Nephron (organoid): ENCODE measurements around the gene GRM5.

ENCODE experiments used
- H3K27ac Mint-ChIP-seq, 3 experiments: 2 replicates each; pipeline ENCODE4 v1.8.0; 2020; ENCODE audit warnings: mixed read lengths in 3 of 3, mild to moderate bottlenecking in 2 of 3, moderate library complexity in 1 of 3
- H3K27me3 Mint-ChIP-seq: 2 replicates; pipeline ENCODE4 v1.8.0; 2021; ENCODE audit warnings: low read depth, mild to moderate bottlenecking, moderate library complexity, mixed read lengths
- H3K36me3 Mint-ChIP-seq: 2 replicates; pipeline ENCODE4 v1.8.0; 2020; ENCODE audit warnings: low read depth, mixed read lengths
- H3K4me1 Mint-ChIP-seq: 2 replicates; pipeline ENCODE4 v1.8.0; 2020; ENCODE audit warnings: mixed read lengths
- H3K4me3 Mint-ChIP-seq, 3 experiments: 2 replicates each; pipeline ENCODE4 v1.8.0; 2020; ENCODE audit warnings: mild to moderate bottlenecking in 3 of 3, mixed read lengths in 3 of 3, moderate library complexity in 2 of 3
- H3K9me3 Mint-ChIP-seq: 2 replicates; pipeline ENCODE4 v1.8.0; 2020; ENCODE audit warnings: mixed read lengths
- CTCF ChIP-seq, 3 experiments: fragments of 200-600 bp; sonication (generic); IDR thresholded peaks; one replicate each; pipeline ENCODE4 v1.5.0; 2021; ENCODE audit warnings: antibody characterized with exemption in 3 of 3; ENCODE audit not compliant: unreplicated experiment in 3 of 3

The GRM5 gene

GRCh38 chr11:88819616-88820015 lies 246.2 kb downstream of the GRM5 start:
- Mint-ChIP-seq H3K4me3 (no peak overlapping the region), H3K36me3 (no peaks in the 10 kb centered on the region), H3K9me3 (no peaks in the 10 kb centered on the region), H3K4me1 (peaks cover 4% of the 10 kb centered on the region), H3K27me3 (no peaks in the 10 kb centered on the region), H3K27ac (no peak overlapping the region)
- no peak for TF ChIP-seq CTCF (IDR thresholded peaks at IDR 0.05; ENCODE audit: unreplicated experiment in 3 of 3)

GRCh38 chr11:88818978-88819377 lies 246.8 kb downstream of the GRM5 start:
- peaks cover 4% of the 10 kb centered on the region for H3K4me1 Mint-ChIP-seq
- no peaks in the 10 kb centered on the region for H3K9me3 Mint-ChIP-seq
- H3K27me3 Mint-ChIP-seq = no peaks in the 10 kb centered on the region

DNA sequence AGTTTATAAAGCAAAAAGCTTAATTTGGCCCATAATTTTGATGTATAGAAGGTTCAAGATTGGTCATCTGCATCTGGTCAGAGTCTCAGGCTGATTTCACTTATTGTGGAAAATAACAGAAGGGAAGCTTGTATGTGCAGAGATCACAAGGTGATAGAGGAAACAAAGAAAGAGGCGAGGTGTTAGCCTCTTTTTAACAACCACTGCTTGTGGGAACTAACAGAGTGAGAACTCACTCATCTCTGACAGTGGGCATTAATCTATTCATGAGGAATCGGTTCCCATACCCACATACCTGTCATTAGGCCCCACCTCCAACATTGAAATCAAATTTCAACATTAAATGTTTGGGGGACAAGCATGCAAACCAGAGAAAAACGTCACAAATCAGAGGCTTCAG lies 250.3 kb downstream of the GRM5 start:
- Mint-ChIP-seq H3K27me3 (no peaks in the 10 kb centered on the region), H3K36me3 (no peaks in the 10 kb centered on the region), H3K4me3 (no peak overlapping the region), H3K27ac (no peak overlapping the region), H3K4me1 (no peaks in the 10 kb centered on the region), H3K9me3 (no peaks in the 10 kb centered on the region)
- no peak for TF ChIP-seq CTCF (IDR thresholded peaks at IDR 0.05; ENCODE audit: unreplicated experiment in 3 of 3)

More at GRCh38 chr11:88818978-88819377, 246.8 kb downstream of the GRM5 start:
- Mint-ChIP-seq H3K27ac (no peak overlapping the region), H3K36me3 (no peaks in the 10 kb centered on the region), H3K4me3 (no peak overlapping the region)
- no peak for TF ChIP-seq CTCF (IDR thresholded peaks at IDR 0.05; ENCODE audit: unreplicated experiment in 3 of 3)

DNA sequence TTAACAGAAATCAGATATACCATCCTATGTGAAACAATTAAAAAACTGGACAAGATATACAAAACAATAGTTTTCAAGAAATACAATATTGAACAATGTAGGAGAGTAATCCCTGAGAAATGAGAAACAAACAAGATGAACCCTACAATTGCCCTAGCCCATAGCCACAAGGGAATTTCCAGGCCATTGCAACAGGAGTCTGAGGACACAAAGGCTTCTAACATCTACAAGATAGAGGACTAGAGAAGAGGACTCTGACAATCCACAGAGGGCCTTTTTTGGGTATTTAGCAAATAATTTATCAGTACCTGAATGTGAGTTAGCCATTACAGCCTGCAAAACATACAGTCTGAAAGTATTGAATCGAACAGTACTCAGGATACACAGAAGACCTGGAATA lies 251.7 kb downstream of the GRM5 start:
- H3K27me3 Mint-ChIP-seq = no peaks in the 10 kb centered on the region
- no peak for TF ChIP-seq CTCF (IDR thresholded peaks at IDR 0.05; ENCODE audit: unreplicated experiment in 3 of 3)
- H3K4me1 Mint-ChIP-seq = no peaks in the 10 kb centered on the region
- H3K27ac Mint-ChIP-seq = no peak overlapping the region
- no peaks in the 10 kb centered on the region for H3K36me3 Mint-ChIP-seq
- H3K9me3 Mint-ChIP-seq = no peaks in the 10 kb centered on the region
- no peak overlapping the region for H3K4me3 Mint-ChIP-seq

DNA sequence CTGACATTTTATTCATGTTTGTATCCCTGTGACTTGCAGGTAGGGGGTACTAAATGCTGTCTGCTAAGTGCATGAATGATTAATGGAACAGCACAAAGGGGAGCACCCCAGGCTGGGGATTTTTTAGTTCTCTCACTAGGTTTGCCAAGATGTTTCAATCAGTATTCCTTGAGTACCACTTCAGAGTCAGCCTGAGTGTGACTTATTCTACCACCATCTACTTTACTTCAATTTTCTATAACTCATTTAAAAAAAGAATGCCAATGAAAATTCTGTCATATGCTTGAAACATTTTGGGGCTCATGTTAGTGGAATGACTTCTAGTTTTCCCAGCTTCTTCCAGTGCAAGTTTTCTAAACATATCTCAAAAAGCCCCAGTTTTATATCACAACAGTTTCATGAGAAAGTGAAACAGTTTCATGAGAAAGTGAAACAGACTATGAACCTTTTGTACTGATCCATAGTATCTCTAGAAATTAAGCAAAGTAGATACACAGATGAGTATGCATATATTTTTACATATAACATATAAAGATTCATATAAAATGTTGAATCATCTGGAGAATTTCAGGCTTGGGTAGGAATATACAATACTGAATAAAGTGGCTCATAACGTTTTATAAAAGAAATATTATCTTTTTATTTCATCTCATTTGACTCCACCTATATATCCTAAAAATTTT lies 252.4 kb downstream of the GRM5 start:
- no peaks in the 10 kb centered on the region for H3K9me3 Mint-ChIP-seq
- no peaks in the 10 kb centered on the region for H3K36me3 Mint-ChIP-seq
- no peaks in the 10 kb centered on the region for H3K27me3 Mint-ChIP-seq
- H3K4me1 Mint-ChIP-seq = no peaks in the 10 kb centered on the region
- H3K4me3 Mint-ChIP-seq = no peak overlapping the region
- no peak overlapping the region for H3K27ac Mint-ChIP-seq
- no peak for TF ChIP-seq CTCF (IDR thresholded peaks at IDR 0.05; ENCODE audit: unreplicated experiment in 3 of 3)

DNA sequence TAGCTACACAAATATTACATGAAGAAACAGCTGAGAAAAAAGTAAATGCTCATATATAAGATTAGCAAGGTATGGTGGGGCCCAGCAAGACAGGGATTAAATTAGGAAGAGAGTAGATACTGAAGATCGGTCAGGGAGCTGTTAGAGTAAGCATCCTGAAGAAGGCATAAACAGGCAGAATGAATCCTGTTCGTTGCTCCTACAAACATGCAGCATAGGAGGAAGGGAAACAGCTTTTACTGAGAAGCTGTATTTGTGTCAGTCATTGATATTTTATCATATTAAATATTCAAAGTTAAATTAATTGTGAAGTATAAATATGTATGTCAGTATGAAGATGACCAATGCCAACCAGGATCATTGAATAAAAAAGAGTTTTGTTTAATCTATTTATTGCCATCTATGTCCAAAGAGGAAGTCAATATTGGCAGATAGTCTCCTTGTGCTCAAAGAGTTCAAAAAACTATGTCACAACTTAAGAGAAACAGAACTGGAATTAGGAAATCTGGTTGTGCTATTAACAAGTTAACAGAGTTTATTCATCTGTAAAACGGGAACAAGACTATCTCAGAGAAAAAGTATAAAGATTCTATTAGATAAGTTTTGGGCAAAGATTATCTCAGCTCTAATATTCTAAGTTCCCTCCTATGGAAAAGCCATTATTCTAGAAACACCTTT lies 255.2 kb downstream of the GRM5 start:
- H3K36me3 Mint-ChIP-seq = no peaks in the 10 kb centered on the region
- H3K27ac Mint-ChIP-seq = no peak overlapping the region
- no peak for TF ChIP-seq CTCF (IDR thresholded peaks at IDR 0.05; ENCODE audit: unreplicated experiment in 3 of 3)
- H3K9me3 Mint-ChIP-seq = no peaks in the 10 kb centered on the region
- H3K27me3 Mint-ChIP-seq = no peaks in the 10 kb centered on the region
- H3K4me3 Mint-ChIP-seq = no peak overlapping the region
- no peaks in the 10 kb centered on the region for H3K4me1 Mint-ChIP-seq
